WERI-Rb-1 (cell line): ENCODE results near the gene NEO1.

Experiments used
- DNase-seq: peaks from one replicate; pipeline ENCODE4 v3.0.0-alpha.2; 2020
- H3K27ac ChIP-seq: fragments of 250-450 bp; sonication (Bioruptor Pico); 2 replicates; pipeline ENCODE4 v1.5.1; 2020; ENCODE audit warnings: mild to moderate bottlenecking, moderate library complexity
- H3K27me3 ChIP-seq: fragments of 250-450 bp; sonication (Bioruptor Pico); 2 replicates; pipeline ENCODE4 v1.5.1; 2021; ENCODE audit warnings: mild to moderate bottlenecking, low read depth, moderate library complexity; ENCODE audit not compliant: insufficient read depth, severe bottlenecking
- H3K36me3 ChIP-seq: fragments of 250-450 bp; sonication (Bioruptor Pico); 2 replicates; pipeline ENCODE4 v1.5.1; 2020; ENCODE audit warnings: mild to moderate bottlenecking, moderate library complexity
- H3K4me3 ChIP-seq: 2 replicates; pipeline ENCODE4 v1.5.1; 2011; ENCODE audit warnings: low read depth, mild to moderate bottlenecking, control low read depth, low read length
- H3K9me3 ChIP-seq: fragments of 250-450 bp; sonication (Bioruptor Pico); 2 replicates; pipeline ENCODE4 v1.5.1; 2021; ENCODE audit warnings: mild to moderate bottlenecking, moderate library complexity; ENCODE audit not compliant: severe bottlenecking
- TF ChIP-seq, protein P1 (sequence below): IDR thresholded peaks from 2 replicates; pipeline ENCODE4 v1.5.1; 2011; ENCODE audit warnings: low read depth, mild to moderate bottlenecking, control low read depth, inconsistent platforms, low read length

The NEO1 gene

DNA sequence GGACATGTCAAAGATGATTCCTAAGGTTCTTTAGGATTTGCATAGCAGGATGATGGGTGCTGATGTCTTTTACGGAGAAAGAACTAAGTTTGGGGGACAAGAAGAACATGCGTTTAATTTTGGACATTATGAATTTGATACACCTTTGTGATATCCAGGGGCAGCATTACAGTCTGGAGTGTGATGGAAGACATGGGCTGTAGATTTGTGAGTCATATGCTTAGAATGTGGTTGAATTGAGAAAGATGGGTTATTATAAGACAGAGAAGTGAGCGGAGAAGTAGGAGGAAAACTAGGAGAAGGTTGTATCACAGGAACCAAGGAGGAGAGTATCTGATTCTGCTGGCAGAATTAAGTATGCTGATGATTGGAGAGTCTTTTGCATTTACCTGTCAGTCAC, 20.6 kb downstream of the NEO1 start:
- no peaks in the 10 kb centered on the region for H3K27me3 ChIP-seq
- TF ChIP-seq, protein P1, sequence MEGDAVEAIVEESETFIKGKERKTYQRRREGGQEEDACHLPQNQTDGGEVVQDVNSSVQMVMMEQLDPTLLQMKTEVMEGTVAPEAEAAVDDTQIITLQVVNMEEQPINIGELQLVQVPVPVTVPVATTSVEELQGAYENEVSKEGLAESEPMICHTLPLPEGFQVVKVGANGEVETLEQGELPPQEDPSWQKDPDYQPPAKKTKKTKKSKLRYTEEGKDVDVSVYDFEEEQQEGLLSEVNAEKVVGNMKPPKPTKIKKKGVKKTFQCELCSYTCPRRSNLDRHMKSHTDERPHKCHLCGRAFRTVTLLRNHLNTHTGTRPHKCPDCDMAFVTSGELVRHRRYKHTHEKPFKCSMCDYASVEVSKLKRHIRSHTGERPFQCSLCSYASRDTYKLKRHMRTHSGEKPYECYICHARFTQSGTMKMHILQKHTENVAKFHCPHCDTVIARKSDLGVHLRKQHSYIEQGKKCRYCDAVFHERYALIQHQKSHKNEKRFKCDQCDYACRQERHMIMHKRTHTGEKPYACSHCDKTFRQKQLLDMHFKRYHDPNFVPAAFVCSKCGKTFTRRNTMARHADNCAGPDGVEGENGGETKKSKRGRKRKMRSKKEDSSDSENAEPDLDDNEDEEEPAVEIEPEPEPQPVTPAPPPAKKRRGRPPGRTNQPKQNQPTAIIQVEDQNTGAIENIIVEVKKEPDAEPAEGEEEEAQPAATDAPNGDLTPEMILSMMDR: no peak
- no peak for DNase-seq
- H3K36me3 ChIP-seq: no peaks in the 10 kb centered on the region
- H3K9me3 ChIP-seq: no peaks in the 10 kb centered on the region
- H3K27ac ChIP-seq: no peak overlapping the region
- H3K4me3 ChIP-seq: no peak overlapping the region

DNA sequence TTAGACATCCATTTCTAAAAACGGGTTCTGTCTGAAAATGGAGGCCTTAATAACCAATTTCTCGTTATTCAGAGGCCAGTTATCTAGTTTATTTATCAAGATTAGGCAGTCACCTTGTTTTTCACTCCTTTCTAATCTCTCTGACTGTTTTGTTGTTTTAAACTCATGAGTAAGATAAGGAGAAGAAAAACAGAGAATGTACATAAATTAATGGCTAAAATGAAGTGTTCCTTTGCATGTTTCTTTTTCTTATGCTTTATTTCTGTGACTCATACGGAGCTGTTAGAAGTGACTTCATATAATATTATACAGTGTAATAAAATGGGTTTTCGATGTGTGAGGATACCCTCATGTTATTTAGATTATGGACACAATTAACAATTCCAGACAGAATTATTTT, 22.0 kb downstream of the NEO1 start:
- H3K27ac ChIP-seq: no peak overlapping the region

DNA sequence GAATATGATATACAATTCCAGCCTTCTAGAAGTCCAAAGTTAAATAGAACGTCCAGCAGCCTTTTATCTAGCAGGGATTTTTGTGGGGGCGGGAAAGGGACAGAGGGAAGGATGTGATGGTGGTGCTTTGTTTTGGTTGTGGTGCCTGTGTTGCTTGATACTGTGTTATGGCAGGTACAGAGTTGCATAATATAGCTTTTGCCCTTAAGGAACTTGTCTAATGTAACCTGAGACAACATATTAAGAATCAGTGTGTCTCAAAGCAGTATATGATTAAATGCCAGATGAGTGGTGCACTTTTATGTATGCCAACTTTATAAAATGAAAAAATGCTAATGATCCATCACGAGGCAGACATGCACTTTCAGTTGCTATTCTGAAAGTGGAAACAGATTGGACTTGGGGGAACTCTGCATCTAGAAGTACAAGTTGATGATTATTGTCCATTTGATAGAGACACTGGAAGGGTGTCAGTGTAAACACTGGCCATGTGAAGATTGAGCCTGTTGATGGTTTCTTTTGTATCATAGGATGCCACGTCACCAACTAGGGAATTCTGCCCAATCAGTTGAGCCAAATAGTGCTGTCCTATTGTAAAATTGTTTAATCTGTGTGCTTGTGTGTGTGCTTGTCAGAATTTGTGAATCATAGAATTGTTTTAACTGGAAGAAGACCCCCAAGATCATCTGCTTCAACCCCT, 23.0 kb downstream of the NEO1 start:
- TF ChIP-seq, protein P1: no peak
- no peak for DNase-seq
- no peak overlapping the region for H3K27ac ChIP-seq
- H3K27me3 ChIP-seq: no peaks in the 10 kb centered on the region
- no peak overlapping the region for H3K4me3 ChIP-seq
- H3K9me3 ChIP-seq: no peaks in the 10 kb centered on the region
- H3K36me3 ChIP-seq: no peaks in the 10 kb centered on the region

More for the DNA sequence above, 22.0 kb downstream of the NEO1 start:
- DNase-seq: no peak
- Histone ChIP-seq H3K27me3 (no peaks in the 10 kb centered on the region), H3K9me3 (no peaks in the 10 kb centered on the region), H3K36me3 (no peaks in the 10 kb centered on the region), H3K4me3 (no peak overlapping the region)
- TF ChIP-seq, protein P1: no peak

DNA sequence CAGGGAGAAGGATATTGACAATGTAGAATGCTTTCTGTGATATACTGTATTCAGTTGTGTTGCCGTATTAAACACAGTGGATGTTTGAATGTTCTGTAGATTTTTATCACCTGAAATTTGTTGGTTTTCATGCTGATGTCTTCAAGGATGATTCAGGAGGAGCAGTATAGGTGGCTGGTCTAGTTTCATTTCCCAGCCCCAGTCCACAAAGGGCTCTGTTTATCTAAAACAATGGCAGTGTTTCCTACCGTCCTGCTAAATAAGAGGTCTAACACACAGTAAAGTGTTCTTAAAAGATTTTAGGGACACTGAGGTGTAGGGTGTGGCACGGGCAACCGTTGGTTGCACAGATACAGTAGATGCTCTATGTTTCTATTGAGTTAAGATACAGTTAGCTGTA, 26.0 kb downstream of the NEO1 start:
- H3K4me3 ChIP-seq: no peak overlapping the region
- no peaks in the 10 kb centered on the region for H3K9me3 ChIP-seq
- no peaks in the 10 kb centered on the region for H3K27me3 ChIP-seq
- H3K27ac ChIP-seq: no peak overlapping the region
- no peak for DNase-seq
- H3K36me3 ChIP-seq: no peaks in the 10 kb centered on the region
- TF ChIP-seq, protein P1: no peak

DNA sequence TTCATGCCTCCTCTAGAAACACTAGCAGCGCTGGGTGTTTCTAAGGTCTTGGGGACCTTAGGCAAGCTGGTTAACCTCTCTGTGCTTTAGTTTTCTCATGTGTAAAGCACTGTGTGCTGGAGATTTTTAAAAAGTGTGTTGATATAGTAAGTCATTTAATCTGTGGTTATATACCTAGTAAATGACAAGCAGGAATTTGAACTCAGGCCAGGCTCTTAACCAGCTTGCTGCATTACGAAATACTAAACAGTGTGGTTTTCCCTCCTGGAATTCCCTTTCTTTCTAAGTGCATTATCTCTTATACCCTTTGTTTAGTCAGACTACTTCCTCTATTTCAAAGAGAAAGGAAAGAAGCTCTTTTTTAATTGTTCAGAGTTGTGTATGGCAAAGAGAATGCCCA, 26.5 kb downstream of the NEO1 start:
- H3K27ac ChIP-seq: no peak overlapping the region
- H3K9me3 ChIP-seq: no peaks in the 10 kb centered on the region
- H3K27me3 ChIP-seq: no peaks in the 10 kb centered on the region
- DNase-seq: no peak
- H3K4me3 ChIP-seq: no peak overlapping the region
- TF ChIP-seq, protein P1: no peak
- no peaks in the 10 kb centered on the region for H3K36me3 ChIP-seq

DNA sequence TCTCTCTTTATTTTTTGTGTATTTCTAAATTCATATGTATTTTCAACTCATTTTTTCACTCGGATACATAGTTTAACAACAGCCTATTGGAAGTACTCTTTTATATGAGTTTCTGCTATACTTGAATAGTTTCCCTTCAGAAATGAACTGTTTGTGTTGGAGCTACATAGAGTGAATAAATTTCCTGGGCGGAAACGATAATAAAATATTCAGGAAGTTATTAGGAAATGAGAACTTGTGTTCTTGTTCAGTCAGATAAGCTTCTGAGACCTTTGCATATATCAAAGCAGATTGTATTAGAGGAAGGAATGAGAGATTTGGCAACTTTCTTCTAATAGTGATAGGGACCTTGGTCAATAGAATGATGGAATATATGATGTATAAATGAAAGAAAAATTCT, 27.3 kb downstream of the NEO1 start:
- Histone ChIP-seq H3K4me3 (no peak overlapping the region), H3K27ac (no peak overlapping the region), H3K9me3 (no peaks in the 10 kb centered on the region), H3K27me3 (no peaks in the 10 kb centered on the region), H3K36me3 (no peaks in the 10 kb centered on the region)
- no peak for DNase-seq
- TF ChIP-seq, protein P1: no peak
